ENCODE data around the gene NETO2.

Gene NETO2

DNA sequence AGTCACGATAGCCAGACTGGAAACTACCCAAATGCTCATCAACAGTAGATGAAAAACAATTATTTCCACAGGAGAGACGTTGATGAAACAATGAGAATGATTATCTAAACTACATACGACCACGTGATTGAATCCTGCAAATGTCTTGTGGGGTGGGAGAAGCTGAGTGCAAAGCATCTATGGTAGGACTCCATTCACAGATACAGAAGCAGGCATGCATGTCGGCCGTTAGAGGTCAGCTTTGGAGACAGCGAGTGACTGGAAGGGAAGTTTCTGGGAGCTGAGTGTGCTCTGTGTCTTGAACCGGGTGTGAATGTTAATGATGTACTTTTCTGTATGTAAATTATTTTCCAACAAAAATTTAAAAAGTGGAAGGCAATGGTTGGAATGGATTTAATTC, 98.7 kb downstream of the NETO2 start:
- CTCF ChIA-PET: no interaction called here
- no peaks in the 10 kb centered on the region for H3K9me3 ChIP-seq (ENCODE audit: control insufficient read depth, insufficient read depth, low read depth, low read length)
- no peaks in the 10 kb centered on the region for H3K36me3 ChIP-seq (ENCODE audit: control insufficient read depth in 2 of 2, insufficient read depth in 1 of 2, low read length in 2 of 2)
- H3K4me1 ChIP-seq (ENCODE audit: control insufficient read depth, insufficient read depth, low read length): 0 out of 2 replicates have a peak, but pooled peaks cover 3% of the 10 kb centered on the region
- POLR2A ChIA-PET: no interaction called here
- TF ChIP-seq ZNF654 (tag by site-specific recombination; IDR thresholded peaks at IDR 0.05; ENCODE audit: low read depth): no peak
- TF ChIP-seq ZNF747 (tag by site-specific recombination; IDR thresholded peaks at IDR 0.05): no peak
- no peak for TF ChIP-seq ZNF529 (tag by site-specific recombination; IDR thresholded peaks at IDR 0.05; ENCODE audit: insufficient replicate concordance)
- TF ChIP-seq ZNF664 (tag by site-specific recombination; IDR thresholded peaks at IDR 0.05): no peak
- TF ChIP-seq, protein P1, sequence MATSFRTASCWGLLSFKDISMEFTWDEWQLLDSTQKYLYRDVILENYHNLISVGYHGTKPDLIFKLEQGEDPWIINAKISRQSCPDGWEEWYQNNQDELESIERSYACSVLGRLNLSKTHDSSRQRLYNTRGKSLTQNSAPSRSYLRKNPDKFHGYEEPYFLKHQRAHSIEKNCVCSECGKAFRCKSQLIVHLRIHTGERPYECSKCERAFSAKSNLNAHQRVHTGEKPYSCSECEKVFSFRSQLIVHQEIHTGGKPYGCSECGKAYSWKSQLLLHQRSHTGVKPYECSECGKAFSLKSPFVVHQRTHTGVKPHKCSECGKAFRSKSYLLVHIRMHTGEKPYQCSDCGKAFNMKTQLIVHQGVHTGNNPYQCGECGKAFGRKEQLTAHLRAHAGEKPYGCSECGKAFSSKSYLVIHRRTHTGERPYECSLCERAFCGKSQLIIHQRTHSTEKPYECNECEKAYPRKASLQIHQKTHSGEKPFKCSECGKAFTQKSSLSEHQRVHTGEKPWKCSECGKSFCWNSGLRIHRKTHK (tag by site-specific recombination; IDR thresholded peaks at IDR 0.05): no peak
- no peak for TF ChIP-seq ZNF768 (tag by site-specific recombination; IDR thresholded peaks at IDR 0.05)
- TF ChIP-seq FEZF1 (tag by site-specific recombination; IDR thresholded peaks at IDR 0.05): no peak
- no peak for TF ChIP-seq RBAK (tag by site-specific recombination; IDR thresholded peaks at IDR 0.05)
- no peak for TF ChIP-seq ZNF785 (tag by site-specific recombination; IDR thresholded peaks at IDR 0.05)
- no peak for TF ChIP-seq OSR2 (tag by site-specific recombination; IDR thresholded peaks at IDR 0.05)
- TF ChIP-seq ZNF792 (tag by site-specific recombination; IDR thresholded peaks at IDR 0.05): no peak
- TF ChIP-seq KLF16 (tag by site-specific recombination; IDR thresholded peaks at IDR 0.05): no peak
- TF ChIP-seq ZNF341 (tag by site-specific recombination; IDR thresholded peaks at IDR 0.05; ENCODE audit: low read depth): no peak
- no peak for TF ChIP-seq ZNF16 (tag by site-specific recombination; IDR thresholded peaks at IDR 0.05; ENCODE audit: low read depth)
- TF ChIP-seq, protein P2, sequence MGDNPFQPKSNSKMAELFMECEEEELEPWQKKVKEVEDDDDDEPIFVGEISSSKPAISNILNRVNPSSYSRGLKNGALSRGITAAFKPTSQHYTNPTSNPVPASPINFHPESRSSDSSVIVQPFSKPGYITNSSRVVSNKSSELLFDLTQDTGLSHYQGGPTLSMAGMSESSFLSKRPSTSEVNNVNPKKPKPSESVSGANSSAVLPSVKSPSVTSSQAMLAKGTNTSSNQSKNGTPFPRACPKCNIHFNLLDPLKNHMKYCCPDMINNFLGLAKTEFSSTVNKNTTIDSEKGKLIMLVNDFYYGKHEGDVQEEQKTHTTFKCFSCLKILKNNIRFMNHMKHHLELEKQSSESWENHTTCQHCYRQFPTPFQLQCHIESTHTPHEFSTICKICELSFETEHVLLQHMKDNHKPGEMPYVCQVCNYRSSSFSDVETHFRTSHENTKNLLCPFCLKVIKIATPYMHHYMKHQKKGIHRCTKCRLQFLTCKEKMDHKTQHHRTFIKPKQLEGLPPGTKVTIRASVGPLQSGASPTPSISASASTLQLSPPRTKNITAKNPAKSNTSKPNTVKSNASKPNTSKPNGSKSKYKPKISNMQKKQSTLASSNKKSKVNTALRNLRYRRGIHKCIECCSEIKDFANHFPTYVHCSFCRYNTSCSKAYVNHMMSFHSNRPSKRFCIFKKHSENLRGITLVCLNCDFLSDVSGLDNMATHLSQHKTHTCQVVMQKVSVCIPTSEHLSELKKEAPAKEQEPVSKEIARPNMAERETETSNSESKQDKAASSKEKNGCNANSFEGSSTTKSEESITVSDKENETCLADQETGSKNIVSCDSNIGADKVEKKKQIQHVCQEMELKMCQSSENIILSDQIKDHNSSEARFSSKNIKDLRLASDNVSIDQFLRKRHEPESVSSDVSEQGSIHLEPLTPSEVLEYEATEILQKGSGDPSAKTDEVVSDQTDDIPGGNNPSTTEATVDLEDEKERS (tag by site-specific recombination; IDR thresholded peaks at IDR 0.05): no peak
- no peak for TF ChIP-seq ZNF311 (tag by site-specific recombination; IDR thresholded peaks at IDR 0.05; ENCODE audit: borderline replicate concordance)
- TF ChIP-seq ZNF24 (tag by site-specific recombination; IDR thresholded peaks at IDR 0.05): no peak
- TF ChIP-seq ZNF571 (tag by site-specific recombination; IDR thresholded peaks at IDR 0.05): no peak
- H3K27ac ChIP-seq (ENCODE audit: extremely low read depth, low read depth, low read length): no peak overlapping the region
- no peak overlapping the region for H3K4me3 ChIP-seq (ENCODE audit: low read depth, low read length)

DNA sequence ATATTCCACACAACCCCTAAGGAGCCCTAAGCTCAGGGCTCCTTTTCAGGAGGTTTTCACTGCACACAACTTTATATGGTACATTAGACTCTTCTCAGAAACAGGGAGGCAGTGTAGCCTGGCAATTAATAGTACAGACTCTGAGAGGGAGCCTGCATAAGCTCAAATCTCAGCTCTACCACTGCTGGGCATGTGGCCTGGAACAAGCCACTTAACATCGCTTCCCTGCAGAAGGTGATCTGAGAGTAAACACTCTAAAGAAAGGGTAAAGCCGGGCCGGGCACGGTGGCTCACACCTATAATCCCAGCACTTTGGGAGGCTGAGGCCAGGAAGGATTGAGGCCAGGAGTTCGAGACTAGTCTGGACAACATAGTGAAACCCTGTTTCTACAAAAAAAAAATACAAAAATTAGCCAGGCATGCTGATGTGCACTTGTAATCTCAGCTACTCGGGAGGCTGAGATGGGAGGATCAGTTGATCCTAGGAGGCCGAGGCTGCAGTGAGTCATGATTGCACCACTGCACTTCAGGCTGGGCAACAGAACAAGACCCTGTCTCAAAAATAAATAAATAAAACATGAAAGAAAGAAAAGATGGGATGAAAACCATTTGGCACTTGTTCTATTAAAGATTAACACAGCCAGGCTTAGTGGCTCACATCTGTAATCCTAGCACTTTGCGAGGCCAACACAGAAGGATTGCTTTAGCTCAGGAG, 99.6 kb downstream of the NETO2 start:
- ChIA-PET CTCF (interaction anchor here (1.1 kb wide), 1 partner anchor 98 kb away, joined by 5 read pairs; no protein-coding TSS in a partner anchor), POLR2A (interaction anchor here (0.8 kb wide), 1 partner anchor 1122 kb away, joined by 5 read pairs; no protein-coding TSS in a partner anchor)
- Histone ChIP-seq H3K36me3 (ENCODE audit: control insufficient read depth in 2 of 2, insufficient read depth in 1 of 2, low read length in 2 of 2) (no peaks in the 10 kb centered on the region), H3K9me3 (ENCODE audit: control insufficient read depth, insufficient read depth, low read depth, low read length) (no peaks in the 10 kb centered on the region), H3K4me3 (ENCODE audit: low read depth, low read length) (no peak overlapping the region), H3K4me1 (ENCODE audit: control insufficient read depth, insufficient read depth, low read length) (0 out of 2 replicates have a peak, but pooled peaks cover 3% of the 10 kb centered on the region), H3K27ac (ENCODE audit: extremely low read depth, low read depth, low read length) (no peak overlapping the region)
- no peak for TF ChIP-seq CTCF (tag by site-specific recombination; IDR thresholded peaks at IDR 0.05)
- TF ChIP-seq, protein P3, sequence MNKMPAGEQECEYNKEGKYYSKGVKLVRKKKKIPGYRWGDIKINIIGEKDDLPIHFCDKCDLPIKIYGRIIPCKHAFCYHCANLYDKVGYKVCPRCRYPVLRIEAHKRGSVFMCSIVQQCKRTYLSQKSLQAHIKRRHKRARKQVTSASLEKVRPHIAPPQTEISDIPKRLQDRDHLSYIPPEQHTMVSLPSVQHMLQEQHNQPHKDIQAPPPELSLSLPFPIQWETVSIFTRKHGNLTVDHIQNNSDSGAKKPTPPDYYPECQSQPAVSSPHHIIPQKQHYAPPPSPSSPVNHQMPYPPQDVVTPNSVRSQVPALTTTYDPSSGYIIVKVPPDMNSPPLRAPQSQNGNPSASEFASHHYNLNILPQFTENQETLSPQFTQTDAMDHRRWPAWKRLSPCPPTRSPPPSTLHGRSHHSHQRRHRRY (tag by site-specific recombination; IDR thresholded peaks at IDR 0.05): no peak
- TF ChIP-seq ZNF792 (tag by site-specific recombination; IDR thresholded peaks at IDR 0.05): no peak
- no peak for TF ChIP-seq ZNF600 (tag by site-specific recombination; IDR thresholded peaks at IDR 0.05)
